Mesothelial cell of epicardium (in vitro differentiated cells): ENCODE data around the gene RIN3. TPM values are rescaled to one million over a fixed set of nuclear protein-coding genes. Genes with fewer than 3 reads are reported as not detected.
A peak's percentile ranks its signal among the peaks of the same experiment; 100 is the strongest.

Source experiments
- DNase-seq, 2 experiments: peaks; one replicate each; pipeline ENCODE4 v3.0.0; 2021; ENCODE audit warnings: low spot score in 2 of 2; ENCODE audit not compliant: unreplicated experiment in 2 of 2
- H3K27ac Mint-ChIP-seq: 2 replicates; pipeline ENCODE4 v1.8.0; 2021; ENCODE audit warnings: mixed read lengths
- H3K27me3 Mint-ChIP-seq: 2 replicates; pipeline ENCODE4 v1.8.0; 2021; ENCODE audit warnings: low read depth, mixed read lengths
- H3K36me3 Mint-ChIP-seq: 2 replicates; pipeline ENCODE4 v1.8.0; 2021; ENCODE audit warnings: mixed read lengths
- H3K4me1 Mint-ChIP-seq: 2 replicates; pipeline ENCODE4 v1.8.0; 2021; ENCODE audit warnings: mixed read lengths
- H3K4me3 Mint-ChIP-seq: 2 replicates; pipeline ENCODE4 v1.8.0; 2021; ENCODE audit warnings: mild to moderate bottlenecking, moderate library complexity, mixed read lengths
- H3K9me3 Mint-ChIP-seq: 2 replicates; pipeline ENCODE4 v1.8.0; 2021; ENCODE audit warnings: mixed read lengths
- total RNA-seq: library from RNA; stranded (reverse); gene quantifications from 3 replicates; pipeline ENCODE4 v1.2.1, GENCODE V29; 2021
- TF ChIP-seq, protein P1 (sequence below): fragments of 200-600 bp; sonication (generic); IDR thresholded peaks from one replicate; pipeline ENCODE4 v1.5.0; 2021; ENCODE audit warnings: antibody characterized with exemption; ENCODE audit not compliant: unreplicated experiment

The RIN3 gene
- total RNA-seq, 1 donor from 2014 or later: 19.9 TPM

DNA sequence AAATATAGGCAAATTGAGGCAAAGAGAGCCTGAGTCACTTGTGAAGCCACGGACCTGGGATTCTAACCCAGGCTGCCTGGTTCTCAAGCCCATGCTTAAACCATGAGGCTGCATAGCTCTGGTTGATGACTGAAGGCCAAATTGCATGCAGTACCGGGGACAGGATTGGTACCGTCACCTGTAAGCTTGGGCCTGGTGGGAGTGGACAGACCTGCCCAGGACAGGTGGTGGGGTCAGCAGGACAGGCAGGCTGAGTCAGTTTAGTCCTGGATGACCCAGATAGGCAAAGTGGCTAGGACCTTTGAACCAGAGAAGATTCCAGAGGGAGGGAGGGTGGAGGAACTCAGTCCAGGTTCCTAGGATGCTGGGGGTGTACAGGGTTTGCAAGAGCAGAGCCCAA lies 25.8 kb downstream of the RIN3 start:
- H3K4me3 Mint-ChIP-seq: no peak overlapping the region
- no peak overlapping the region for H3K27ac Mint-ChIP-seq
- no peak for DNase-seq
- H3K9me3 Mint-ChIP-seq: peaks cover 9% of the 10 kb centered on the region
- peaks cover 12% of the 10 kb centered on the region for H3K4me1 Mint-ChIP-seq
- TF ChIP-seq, protein P1, sequence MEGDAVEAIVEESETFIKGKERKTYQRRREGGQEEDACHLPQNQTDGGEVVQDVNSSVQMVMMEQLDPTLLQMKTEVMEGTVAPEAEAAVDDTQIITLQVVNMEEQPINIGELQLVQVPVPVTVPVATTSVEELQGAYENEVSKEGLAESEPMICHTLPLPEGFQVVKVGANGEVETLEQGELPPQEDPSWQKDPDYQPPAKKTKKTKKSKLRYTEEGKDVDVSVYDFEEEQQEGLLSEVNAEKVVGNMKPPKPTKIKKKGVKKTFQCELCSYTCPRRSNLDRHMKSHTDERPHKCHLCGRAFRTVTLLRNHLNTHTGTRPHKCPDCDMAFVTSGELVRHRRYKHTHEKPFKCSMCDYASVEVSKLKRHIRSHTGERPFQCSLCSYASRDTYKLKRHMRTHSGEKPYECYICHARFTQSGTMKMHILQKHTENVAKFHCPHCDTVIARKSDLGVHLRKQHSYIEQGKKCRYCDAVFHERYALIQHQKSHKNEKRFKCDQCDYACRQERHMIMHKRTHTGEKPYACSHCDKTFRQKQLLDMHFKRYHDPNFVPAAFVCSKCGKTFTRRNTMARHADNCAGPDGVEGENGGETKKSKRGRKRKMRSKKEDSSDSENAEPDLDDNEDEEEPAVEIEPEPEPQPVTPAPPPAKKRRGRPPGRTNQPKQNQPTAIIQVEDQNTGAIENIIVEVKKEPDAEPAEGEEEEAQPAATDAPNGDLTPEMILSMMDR: no peak
- H3K36me3 Mint-ChIP-seq: no peaks in the 10 kb centered on the region
- H3K27me3 Mint-ChIP-seq: no peaks in the 10 kb centered on the region

DNA sequence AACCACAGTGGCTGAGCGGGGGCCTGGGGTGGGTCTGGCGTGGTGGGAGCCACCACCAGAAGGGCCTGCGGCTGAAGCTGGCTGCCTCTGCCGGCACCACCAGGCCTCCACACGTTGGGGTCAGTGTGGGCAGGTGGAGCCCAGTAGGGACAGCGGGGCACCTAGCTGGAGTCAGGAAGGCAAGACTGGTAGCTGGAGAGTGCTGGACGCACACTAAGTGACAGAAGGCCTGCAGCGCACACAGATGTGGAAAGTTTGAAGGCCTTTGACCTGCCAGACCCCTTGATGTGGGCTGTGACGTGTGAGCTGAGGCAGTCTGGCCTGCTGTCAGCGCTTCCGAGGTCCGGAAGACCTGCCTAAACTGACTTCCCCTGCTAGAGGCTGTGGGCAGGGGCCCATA lies 26.3 kb downstream of the RIN3 start:
- no peaks in the 10 kb centered on the region for H3K36me3 Mint-ChIP-seq
- no peak for DNase-seq
- H3K4me1 Mint-ChIP-seq: peaks cover 12% of the 10 kb centered on the region
- no peak overlapping the region for H3K27ac Mint-ChIP-seq
- H3K9me3 Mint-ChIP-seq: peaks cover 9% of the 10 kb centered on the region
- TF ChIP-seq, protein P1: no peak
- no peaks in the 10 kb centered on the region for H3K27me3 Mint-ChIP-seq
- H3K4me3 Mint-ChIP-seq: no peak overlapping the region

DNA sequence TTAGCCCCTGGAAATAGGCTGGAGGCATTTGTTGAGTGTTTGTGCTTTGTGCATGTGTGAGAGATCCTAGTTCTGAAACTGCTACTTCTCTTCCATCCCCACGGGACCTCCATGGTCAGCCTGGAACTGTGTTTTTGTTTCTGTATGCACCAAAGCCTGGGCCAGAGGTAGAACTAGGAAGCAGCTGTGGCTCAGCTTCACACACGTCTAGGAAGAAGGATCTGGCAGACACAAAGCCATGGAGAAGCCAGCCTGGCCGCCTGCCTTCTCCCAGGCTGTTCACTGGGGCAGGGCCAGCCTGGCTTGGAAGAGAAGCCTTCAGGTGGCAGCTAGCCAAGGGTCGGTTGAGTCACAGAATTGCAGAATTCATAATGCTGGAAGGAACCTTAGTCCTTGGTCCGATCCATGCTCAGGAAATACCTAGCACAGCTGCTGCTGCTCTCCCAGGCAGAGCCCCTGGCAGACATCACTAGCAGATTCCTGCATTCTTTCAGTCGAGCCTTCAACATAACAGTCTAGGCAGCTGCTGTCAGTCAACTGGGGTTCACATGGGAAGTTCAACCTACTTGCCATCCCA lies 27.0 kb downstream of the RIN3 start:
- Mint-ChIP-seq H3K4me1 (peaks cover 9% of the 10 kb centered on the region), H3K36me3 (no peaks in the 10 kb centered on the region), H3K27me3 (no peaks in the 10 kb centered on the region), H3K9me3 (peaks cover 9% of the 10 kb centered on the region), H3K4me3 (no peak overlapping the region), H3K27ac (peak overlapping the region; percentile 85)
- TF ChIP-seq, protein P1: no peak
- DNase-seq: peak in 1 of 2 experiments; percentile 46

DNA sequence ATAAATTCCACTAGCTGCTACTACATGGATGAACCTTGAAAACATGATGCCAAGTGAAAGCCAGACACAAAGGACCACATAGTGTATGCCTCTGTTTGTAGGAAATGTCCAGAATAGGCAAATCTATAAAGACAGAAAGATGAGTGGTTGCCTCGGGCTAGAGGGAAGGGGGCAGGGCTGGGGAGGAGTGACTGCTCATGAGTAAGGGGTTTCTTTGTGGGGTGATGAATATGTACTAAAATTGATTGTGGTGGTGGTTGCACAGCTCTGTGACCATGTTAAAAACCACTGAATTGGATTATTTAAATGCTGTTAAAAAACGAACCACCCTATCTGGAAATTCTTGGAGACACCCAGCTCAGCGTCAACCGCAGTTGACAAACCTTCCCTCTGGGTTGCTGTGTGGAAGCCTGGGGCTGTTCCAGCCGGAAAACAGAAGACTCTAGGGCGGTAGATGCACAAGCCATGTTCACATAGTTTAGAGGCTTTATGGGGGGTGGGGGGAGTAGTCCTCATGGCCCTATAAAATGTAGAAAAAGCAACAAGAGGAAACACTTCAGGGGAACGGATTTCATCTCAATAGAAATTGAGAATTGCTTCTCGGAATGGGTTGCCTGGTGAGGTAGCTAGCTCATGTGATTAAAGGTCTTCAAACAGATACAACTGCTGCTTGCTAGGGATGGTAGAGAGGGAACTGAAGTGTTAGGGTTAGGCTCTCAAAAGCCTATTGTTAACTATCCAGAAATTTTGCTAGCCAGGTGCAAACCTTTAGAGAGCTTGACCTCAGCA lies 29.4 kb downstream of the RIN3 start:
- H3K9me3 Mint-ChIP-seq: peaks cover 9% of the 10 kb centered on the region
- no peak overlapping the region for H3K27ac Mint-ChIP-seq
- no peak overlapping the region for H3K4me3 Mint-ChIP-seq

DNA sequence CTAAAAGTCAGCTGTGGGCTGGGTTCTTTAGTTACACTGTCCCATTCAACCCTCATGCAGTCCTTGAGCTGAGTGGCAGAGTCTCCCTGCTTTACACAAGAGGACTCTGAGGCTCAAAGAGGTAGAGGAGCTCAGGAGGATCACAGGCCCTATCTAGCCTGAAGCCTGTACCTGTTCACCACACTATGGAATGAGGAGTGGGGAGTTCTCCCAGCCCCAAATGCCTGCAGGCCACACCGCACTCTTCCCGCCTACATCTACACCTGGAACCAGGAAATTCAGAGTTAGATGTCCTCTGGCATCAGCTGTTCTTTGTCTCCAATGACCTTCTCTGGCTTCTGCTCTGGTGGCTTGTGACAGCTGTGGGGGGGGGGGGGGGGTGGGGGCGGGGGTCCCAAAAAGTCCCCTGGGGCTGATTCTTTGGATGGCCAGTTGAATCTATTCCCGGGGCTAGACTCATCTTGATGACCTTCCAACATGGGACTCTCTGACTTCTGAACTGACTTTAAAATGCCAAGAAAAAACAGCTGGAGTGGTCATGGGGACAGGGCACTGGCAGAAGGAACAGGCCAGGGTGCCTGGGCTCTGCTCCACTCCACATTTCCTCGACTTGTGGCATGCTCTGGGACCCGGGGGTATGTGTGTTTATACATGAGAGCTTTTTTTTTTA lies 30.6 kb downstream of the RIN3 start:
- no peak overlapping the region for H3K27ac Mint-ChIP-seq
- H3K9me3 Mint-ChIP-seq: peaks cover 9% of the 10 kb centered on the region
- no peak for DNase-seq
- peaks cover 9% of the 10 kb centered on the region for H3K4me1 Mint-ChIP-seq
- H3K4me3 Mint-ChIP-seq: no peak overlapping the region
- no peaks in the 10 kb centered on the region for H3K36me3 Mint-ChIP-seq
- H3K27me3 Mint-ChIP-seq: no peaks in the 10 kb centered on the region
- TF ChIP-seq, protein P1: no peak

More for the DNA sequence above, 29.4 kb downstream of the RIN3 start:
- Mint-ChIP-seq H3K36me3 (no peaks in the 10 kb centered on the region), H3K27me3 (no peaks in the 10 kb centered on the region), H3K4me1 (peaks cover 9% of the 10 kb centered on the region)
- DNase-seq: no peak
- TF ChIP-seq, protein P1: no peak
